Superior temporal gyrus (tissue), 1 donor: ENCODE measurements around the gene VPS51.
"Not testable (repeated sequence)": the region's sequence is repeated elsewhere in the genome, so short reads cannot be mapped to it uniquely, and the experiment has no call there.

ENCODE experiments used
- DNase-seq: peaks from one replicate; pipeline ENCODE4 v3.0.0-alpha.2; 2016; ENCODE audit errors: extremely low spot score

VPS51 gene

GRCh38 chr11:65118891-65119669 is 23.1 kb downstream of the VPS51 start:
- not testable (repeated sequence) for DNase-seq

- DNase-seq: no peak
Measured at GRCh38 chr11:65119670-65119995, 23.6 kb downstream of the VPS51 start.

GRCh38 chr11:65120831-65121230 is 24.8 kb downstream of the VPS51 start:
- DNase-seq: no peak

GRCh38 chr11:65121447-65121864 is 25.4 kb downstream of the VPS51 start:
- no peak for DNase-seq

GRCh38 chr11:65121865-65122696 is 26.1 kb downstream of the VPS51 start, which contains the start of the genes FAU and MRPL49:
TSS of gene FAU (minus strand) at chr11:65122134. CDS start at chr11:65121813, 321 bp downstream.
TSS of gene MRPL49 (plus strand) at chr11:65122321. CDS start at chr11:65122347, 26 bp downstream.
- peak; percentile 97 for DNase-seq

GRCh38 chr11:65124480-65125196 is 28.6 kb downstream of the VPS51 start:
- no peak for DNase-seq

- no peak for DNase-seq
Measured at GRCh38 chr11:65125197-65126056, 29.4 kb downstream of the VPS51 start.

- no peak for DNase-seq
Measured at GRCh38 chr11:65126624-65127274, 30.7 kb downstream of the VPS51 start.

- DNase-seq: no peak
Measured at GRCh38 chr11:65127473-65128181, 31.6 kb downstream of the VPS51 start.

GRCh38 chr11:65128182-65129145 is 32.5 kb downstream of the VPS51 start:
- DNase-seq: no peak

GRCh38 chr11:65129649-65130441 is 33.8 kb downstream of the VPS51 start:
- no peak for DNase-seq

- no peak for DNase-seq
Measured at GRCh38 chr11:65130631-65131416, 34.8 kb downstream of the VPS51 start.

- DNase-seq: no peak
Measured at GRCh38 chr11:65131417-65131776, 35.4 kb downstream of the VPS51 start.

- no peak for DNase-seq
Measured at GRCh38 chr11:65131895-65132237, 35.9 kb downstream of the VPS51 start.

- no peak for DNase-seq
Measured at GRCh38 chr11:65132238-65132987, 36.4 kb downstream of the VPS51 start.

GRCh38 chr11:65132988-65133700 is 37.1 kb downstream of the VPS51 start:
- DNase-seq: no peak
